PC-3 (cell line): ENCODE measurements around the gene ADAMTS15. TPM values are rescaled to one million over a fixed set of nuclear protein-coding genes. Genes with fewer than 3 reads are reported as not detected.
"Not testable (repeated sequence)": the region's sequence is repeated elsewhere in the genome, so short reads cannot be mapped to it uniquely, and the experiment has no call there.

Experiments
- ATAC-seq: fragments of 200-7000 bp; cut with Tn5 transposase; 2 replicates; pipeline ENCODE4 v1.9.1; 2020; ENCODE audit warnings: mild to moderate bottlenecking, moderate library complexity
- BruUV-seq: library from RNA; stranded (reverse); fragments of 400-500 nt; replicated peaks from 2 replicates; lab custom pipeline; 2021; lab: Mats Ljungman, UMichigan
- CTCF ChIA-PET: fragments of 300-600 bp; sonication (Branson Sonifier 250); formaldehyde crosslinking; loops from one replicate; lab custom pipeline; 2022; ENCODE audit warnings: antibody characterized with exemption; lab: Charles Lee
- POLR2A ChIA-PET: fragments of 300-600 bp; sonication (Branson Sonifier 250); formaldehyde crosslinking; loops from one replicate; lab custom pipeline; 2022; ENCODE audit warnings: antibody characterized with exemption; ENCODE audit not compliant: unreplicated experiment; lab: Charles Lee
- DNase-seq: peaks from one replicate; pipeline ENCODE4 v3.0.0-alpha.2; 2015
- H2AFZ ChIP-seq: fragments of 300-600 bp; sonication (generic); 2 replicates; pipeline ENCODE4 v1.6.0; 2016; ENCODE audit warnings: antibody characterized with exemption, low read length
- H3F3A ChIP-seq: fragments of 300-600 bp; sonication (generic); one replicate; pipeline ENCODE4 v1.6.0; 2017; ENCODE audit warnings: antibody characterized with exemption, low read length, control low read depth, mild to moderate bottlenecking; ENCODE audit not compliant: unreplicated experiment
- H3K27ac ChIP-seq: fragments of 300-600 bp; sonication (generic); 2 replicates; pipeline ENCODE4 v1.5.1; 2016; ENCODE audit warnings: mild to moderate bottlenecking, low read length
- H3K27me3 ChIP-seq: fragments of 300-600 bp; sonication (generic); 2 replicates; pipeline ENCODE4 v1.6.1; 2016; ENCODE audit warnings: low read length, mixed read lengths
- H3K36me3 ChIP-seq: fragments of 300-600 bp; sonication (generic); 2 replicates; pipeline ENCODE4 v1.6.1; 2016; ENCODE audit warnings: low read depth, mixed run types, low read length, mixed read lengths
- H3K4me1 ChIP-seq: fragments of 300-600 bp; sonication (generic); 2 replicates; pipeline ENCODE4 v1.5.1; 2016; ENCODE audit warnings: low read length; ENCODE audit not compliant: insufficient read depth
- H3K4me2 ChIP-seq: fragments of 300-600 bp; sonication (generic); 2 replicates; pipeline ENCODE4 v1.6.0; 2016; ENCODE audit warnings: low read length
- H3K4me3 ChIP-seq: fragments of 300-600 bp; sonication (generic); 2 replicates; pipeline ENCODE4 v1.5.1; 2016; ENCODE audit warnings: mild to moderate bottlenecking, low read length, mixed read lengths
- H3K79me2 ChIP-seq: fragments of 300-600 bp; sonication (generic); 2 replicates; pipeline ENCODE4 v1.6.1; 2017; ENCODE audit warnings: low read length, mixed read lengths
- H3K9ac ChIP-seq: fragments of 300-600 bp; sonication (generic); 2 replicates; pipeline ENCODE4 v1.6.0; 2016; ENCODE audit warnings: mild to moderate bottlenecking, low read length
- H3K9me2 ChIP-seq: fragments of 300-600 bp; sonication (generic); replicated peaks from 2 replicates; pipeline ENCODE4 v1.6.1; 2016; ENCODE audit warnings: mixed run types, low read length, mixed read lengths
- H3K9me3 ChIP-seq: fragments of 300-600 bp; sonication (generic); 2 replicates; pipeline ENCODE4 v1.6.1; 2016; ENCODE audit warnings: low read length, mixed read lengths
- H4K20me1 ChIP-seq: fragments of 300-600 bp; sonication (generic); 2 replicates; pipeline ENCODE4 v1.6.1; 2016; ENCODE audit warnings: low read length, mixed read lengths
- EZH2 ChIP-seq: fragments of 300-600 bp; sonication (generic); IDR thresholded peaks from one replicate; pipeline ENCODE4 v1.6.1; 2017; ENCODE audit warnings: antibody characterized with exemption, mild to moderate bottlenecking, low read length; ENCODE audit not compliant: unreplicated experiment
- EZH2phosphoT487 ChIP-seq: fragments of 300-600 bp; sonication (generic); IDR thresholded peaks from 2 replicates; pipeline ENCODE4 v1.6.1; 2018; ENCODE audit warnings: mild to moderate bottlenecking, antibody characterized with exemption, low read length, borderline replicate concordance
- intact Hi-C: fragments of 100-400 bp; cut with micrococcal nuclease; formaldehyde crosslinking; loops from 2 replicates; pipeline ENCODE4 v1.9.0; 2023
- total RNA-seq: library from RNA; depleted of rRNA; stranded (reverse); fragments of >200 nt; gene quantifications from 2 replicates; pipeline ENCODE4 v1.2.3, GENCODE V29; 2014
- TF ChIP-seq, protein P1 (sequence below): fragments of 300-600 bp; sonication (generic); conservative IDR thresholded peaks from 2 replicates; pipeline ENCODE4 v1.5.1; 2017; ENCODE audit warnings: antibody characterized with exemption, low read depth, mild to moderate bottlenecking, low read length

The ADAMTS15 gene
- total RNA-seq, 1 experiment from 2014 or later: 16.8 TPM

DNA sequence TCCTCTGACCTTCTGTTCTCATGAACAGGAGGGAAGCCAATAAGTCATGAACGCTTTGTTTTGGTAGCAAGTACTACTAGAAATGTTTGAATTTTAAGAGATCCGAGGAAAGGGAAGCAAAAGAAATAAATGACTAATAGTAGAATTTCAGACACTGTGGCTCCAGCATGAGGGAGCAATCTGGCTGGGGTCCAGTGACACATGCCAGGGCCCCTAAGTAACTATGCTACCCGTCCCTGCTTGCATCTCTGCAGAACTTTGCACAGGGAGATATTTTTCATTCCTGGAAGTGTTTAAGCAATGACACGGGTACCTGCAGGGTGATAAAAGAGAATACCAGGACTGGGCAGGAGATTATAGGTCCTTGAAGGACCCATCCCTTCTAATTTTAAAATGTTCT is 12.8 kb upstream of the ADAMTS15 start:
- no peaks in the 10 kb centered on the region for H3K36me3 ChIP-seq
- no peaks in the 10 kb centered on the region for H3K79me2 ChIP-seq
- H3K27ac ChIP-seq: peak overlapping the region; percentile 80
- ChIA-PET CTCF (interaction anchor here (0.6 to 2.0 kb wide), 4 partner anchors 201 to 426 kb away, joined by 3 to 16 read pairs (median 6); no protein-coding TSS in a partner anchor), POLR2A (no interaction called here)
- H2AFZ ChIP-seq: peak overlapping the region; percentile 97; the same call in 1 of the 2 replicates
- H3K4me2 ChIP-seq: peak overlapping the region; percentile 85
- ATAC-seq (peak; percentile 3; the same call in 1 of the 2 replicates), DNase-seq (peak; percentile 42)
- peak overlapping the region; percentile 89 for H3K9ac ChIP-seq
- BruUV-seq: no TSS peak
- H4K20me1 ChIP-seq: no peaks in the 10 kb centered on the region
- no peak overlapping the region for H3K4me3 ChIP-seq
- no peaks in the 10 kb centered on the region for H3F3A ChIP-seq
- H3K9me3 ChIP-seq: no peaks in the 10 kb centered on the region
- H3K4me1 ChIP-seq: peaks cover 21% of the 10 kb centered on the region
- H3K9me2 ChIP-seq: no peaks in the 10 kb centered on the region
- intact Hi-C loops: loop anchor here (1.0 to 2.0 kb wide), 4 partner anchors 149 to 392 kb away; no protein-coding TSS in a partner anchor
- H3K27me3 ChIP-seq: peaks cover under 1% of the 10 kb centered on the region; the same call in 1 of the 2 replicates
- TF ChIP-seq EZH2 (no peak), EZH2phosphoT487 (no peak)
- TF ChIP-seq, protein P1, sequence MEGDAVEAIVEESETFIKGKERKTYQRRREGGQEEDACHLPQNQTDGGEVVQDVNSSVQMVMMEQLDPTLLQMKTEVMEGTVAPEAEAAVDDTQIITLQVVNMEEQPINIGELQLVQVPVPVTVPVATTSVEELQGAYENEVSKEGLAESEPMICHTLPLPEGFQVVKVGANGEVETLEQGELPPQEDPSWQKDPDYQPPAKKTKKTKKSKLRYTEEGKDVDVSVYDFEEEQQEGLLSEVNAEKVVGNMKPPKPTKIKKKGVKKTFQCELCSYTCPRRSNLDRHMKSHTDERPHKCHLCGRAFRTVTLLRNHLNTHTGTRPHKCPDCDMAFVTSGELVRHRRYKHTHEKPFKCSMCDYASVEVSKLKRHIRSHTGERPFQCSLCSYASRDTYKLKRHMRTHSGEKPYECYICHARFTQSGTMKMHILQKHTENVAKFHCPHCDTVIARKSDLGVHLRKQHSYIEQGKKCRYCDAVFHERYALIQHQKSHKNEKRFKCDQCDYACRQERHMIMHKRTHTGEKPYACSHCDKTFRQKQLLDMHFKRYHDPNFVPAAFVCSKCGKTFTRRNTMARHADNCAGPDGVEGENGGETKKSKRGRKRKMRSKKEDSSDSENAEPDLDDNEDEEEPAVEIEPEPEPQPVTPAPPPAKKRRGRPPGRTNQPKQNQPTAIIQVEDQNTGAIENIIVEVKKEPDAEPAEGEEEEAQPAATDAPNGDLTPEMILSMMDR: no peak

DNA sequence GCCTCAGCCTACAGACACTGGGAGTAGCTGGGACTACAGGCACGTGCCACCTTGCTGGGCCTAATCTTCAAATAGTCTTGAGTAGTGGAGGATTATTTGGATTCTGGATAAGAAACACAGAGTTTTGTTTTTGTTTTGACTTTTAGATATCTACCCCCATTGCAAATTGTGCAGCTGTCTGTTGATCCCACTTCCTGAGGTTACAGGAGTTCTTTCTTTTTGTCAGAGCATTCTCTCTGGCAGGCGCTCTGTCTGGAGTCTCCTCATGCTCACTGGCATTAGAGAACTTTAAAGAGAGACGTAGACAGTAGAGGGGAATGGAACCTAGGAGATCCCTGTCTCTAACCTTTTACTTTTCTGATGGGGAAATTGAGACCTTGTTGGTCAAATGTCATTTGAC is 12.3 kb upstream of the ADAMTS15 start:
- ATAC-seq: no peak
- Histone ChIP-seq H3K27ac (peak overlapping the region; percentile 80), H3K36me3 (no peaks in the 10 kb centered on the region), H3K9ac (peak overlapping the region; percentile 89; the same call in 1 of the 2 replicates), H3F3A (no peaks in the 10 kb centered on the region), H3K27me3 (no peaks in the 10 kb centered on the region), H3K4me2 (no peak overlapping the region), H2AFZ (no peak overlapping the region), H3K9me2 (no peaks in the 10 kb centered on the region), H4K20me1 (no peaks in the 10 kb centered on the region), H3K4me1 (peaks cover 21% of the 10 kb centered on the region), H3K9me3 (no peaks in the 10 kb centered on the region), H3K4me3 (no peak overlapping the region), H3K79me2 (no peaks in the 10 kb centered on the region)
- no TSS peak for BruUV-seq
- POLR2A ChIA-PET: no interaction called here
- TF ChIP-seq, protein P1: no peak
- TF ChIP-seq EZH2phosphoT487: no peak
- TF ChIP-seq EZH2: no peak
- intact Hi-C loops: no loop called here
- no peak for DNase-seq
- CTCF ChIA-PET: no interaction called here

DNA sequence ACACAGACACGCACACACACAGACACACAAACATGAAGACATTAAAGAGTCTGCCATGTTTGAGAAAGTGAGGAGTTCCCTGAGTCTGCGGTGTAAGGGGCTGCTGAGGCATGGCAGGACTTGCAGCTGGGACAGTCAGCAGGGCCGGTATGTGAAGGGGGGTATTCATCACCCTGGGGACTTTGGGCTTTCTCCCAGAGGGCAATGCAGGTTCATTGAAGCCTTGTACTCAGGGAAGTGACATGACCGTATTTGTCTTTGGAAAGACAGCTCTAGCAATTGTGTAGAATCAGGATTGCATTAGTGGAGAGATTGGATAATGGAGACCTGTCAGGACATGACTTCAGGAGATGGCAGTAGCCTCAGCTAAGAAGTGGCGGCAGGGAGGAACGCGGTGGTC is 10.6 kb upstream of the ADAMTS15 start:
- Histone ChIP-seq H3K36me3 (no peaks in the 10 kb centered on the region), H3K79me2 (no peaks in the 10 kb centered on the region), H3K9me2 (no peaks in the 10 kb centered on the region), H4K20me1 (no peaks in the 10 kb centered on the region), H3K9me3 (no peaks in the 10 kb centered on the region), H3F3A (no peaks in the 10 kb centered on the region), H3K4me2 (no peak overlapping the region), H3K4me1 (peaks cover 21% of the 10 kb centered on the region), H3K27me3 (no peaks in the 10 kb centered on the region), H3K9ac (no peak overlapping the region), H3K27ac (no peak overlapping the region), H2AFZ (no peak overlapping the region), H3K4me3 (no peak overlapping the region)
- TF ChIP-seq EZH2phosphoT487 (no peak), EZH2 (no peak)
- TF ChIP-seq, protein P1: no peak
- no TSS peak for BruUV-seq
- DNase-seq: no peak
- POLR2A ChIA-PET: no interaction called here
- CTCF ChIA-PET: no interaction called here
- no peak for ATAC-seq
- intact Hi-C loops: no loop called here

DNA sequence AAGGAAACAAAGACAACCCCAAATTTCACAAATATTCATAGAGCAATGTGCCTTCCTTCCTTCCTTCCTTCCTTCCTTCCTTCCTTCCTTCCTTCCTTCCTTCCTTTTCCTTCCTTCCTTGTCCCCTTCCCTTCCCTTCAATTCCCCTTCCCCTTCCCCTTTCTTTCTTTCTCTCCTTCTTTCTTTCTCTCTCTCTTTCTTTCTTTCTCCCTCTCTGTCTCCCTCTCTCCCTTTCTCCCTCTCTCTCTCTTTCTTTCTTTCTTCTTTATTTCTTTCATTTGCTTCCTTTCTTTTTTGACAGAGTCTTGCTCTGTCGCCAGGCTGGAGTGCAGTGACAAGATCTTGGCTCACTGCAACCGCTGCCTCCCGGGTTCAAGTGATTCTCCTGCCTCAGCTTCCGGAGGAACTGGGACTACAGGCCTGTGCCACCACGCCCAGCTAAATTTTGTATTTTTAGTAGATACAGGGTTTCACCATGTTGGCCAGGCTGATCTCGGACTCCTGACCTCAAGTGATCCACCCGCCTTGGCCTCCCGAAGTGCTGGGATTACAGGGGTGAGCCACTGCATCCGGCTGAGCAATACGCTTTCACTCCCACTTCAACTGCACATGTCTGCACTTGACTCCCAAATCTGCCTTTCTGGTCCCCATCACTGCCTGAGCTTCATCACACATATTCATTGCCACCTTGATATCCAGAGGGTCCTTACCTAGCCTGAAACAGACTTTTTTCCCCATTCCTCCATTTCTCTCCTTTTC is 9.9 kb upstream of the ADAMTS15 start:
- H4K20me1 ChIP-seq, H3K9me3 ChIP-seq, H3K27me3 ChIP-seq, H3K4me2 ChIP-seq, H2AFZ ChIP-seq, H3F3A ChIP-seq, intact Hi-C loops, H3K36me3 ChIP-seq, H3K9ac ChIP-seq, H3K4me3 ChIP-seq, CTCF ChIA-PET, BruUV-seq, H3K9me2 ChIP-seq, POLR2A ChIA-PET, ATAC-seq, H3K27ac ChIP-seq, H3K79me2 ChIP-seq, DNase-seq: not testable (repeated sequence)
- H3K4me1 ChIP-seq: peaks cover 21% of the 10 kb centered on the region
